Liver (tissue), 3 donors: ENCODE data around the gene HOXD1.

ENCODE experiments used
- CTCF ChIP-seq: fragments of 150-350 bp; IDR thresholded peaks from 2 replicates; pipeline ENCODE4 v1.5.1; 2017; ENCODE audit warnings: improper control_type of control experiment, low read depth, low read length; ENCODE audit not compliant: missing input control
- EGR1 ChIP-seq, 2 donors: IDR thresholded peaks; 2 replicates each; pipeline ENCODE4 v1.6.1; 2016 to 2018; ENCODE audit warnings: antibody characterized with exemption in 2 of 2, low read depth in 2 of 2
- REST ChIP-seq: IDR thresholded peaks from 2 replicates; pipeline ENCODE4 v1.6.1; 2016; ENCODE audit warnings: antibody characterized with exemption, mild to moderate bottlenecking
- TF ChIP-seq, protein P1 (sequence below): IDR thresholded peaks from 2 replicates; pipeline ENCODE4 v1.6.1; 2016; ENCODE audit warnings: antibody characterized with exemption
- donor health status: healthy.
- donor health status: healthy.

DNA sequence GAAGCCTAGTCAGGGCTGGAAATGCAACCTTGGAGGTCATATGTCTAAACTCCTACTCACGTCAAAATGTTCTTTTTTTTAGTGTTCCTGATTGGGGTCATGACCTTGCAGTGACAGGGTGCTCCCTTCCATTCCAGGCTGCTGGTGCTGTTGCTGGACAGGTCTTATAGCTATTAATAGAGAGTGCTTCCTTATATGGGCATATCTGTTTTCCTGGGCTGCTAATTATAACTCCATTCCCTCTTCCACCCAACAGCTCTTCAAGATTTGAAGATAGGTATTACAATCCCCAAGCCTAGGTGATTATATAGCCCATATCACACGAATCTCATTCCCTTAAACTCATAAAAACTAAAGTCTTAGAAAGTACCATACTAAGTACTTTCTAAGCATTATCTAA, 18.8 kb upstream of the HOXD1 start:
- TF ChIP-seq, protein P1, sequence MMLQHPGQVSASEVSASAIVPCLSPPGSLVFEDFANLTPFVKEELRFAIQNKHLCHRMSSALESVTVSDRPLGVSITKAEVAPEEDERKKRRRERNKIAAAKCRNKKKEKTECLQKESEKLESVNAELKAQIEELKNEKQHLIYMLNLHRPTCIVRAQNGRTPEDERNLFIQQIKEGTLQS = no peak
- TF ChIP-seq CTCF = no peak
- TF ChIP-seq REST = no peak
- no peak for TF ChIP-seq EGR1 (IDR thresholded peaks at IDR 0.05; ENCODE audit: low read depth in 2 of 2)
